GM13977 (cell line): Measurements from ENCODE around the gene RPAP2.

Experiments used
- DNase-seq: peaks from one replicate; pipeline ENCODE4 v3.0.0; 2012; ENCODE audit warnings: low spot score
- in situ Hi-C: fragments of 300-500 bp; cut with MboI; formaldehyde crosslinking; loops from one replicate; pipeline ENCODE4 v1.12.0; 2022; ENCODE audit warnings: low sequenced_read_pairs, low pct_unique_long_range_greater_than_20kb, mixed read lengths, inconsistent platforms; ENCODE audit not compliant: unreplicated experiment
- TF ChIP-seq, protein P1 (sequence below): IDR thresholded peaks from 2 replicates; pipeline ENCODE4 v1.5.1; 2012; ENCODE audit warnings: mild to moderate bottlenecking, control low read depth; ENCODE audit not compliant: insufficient read depth; ENCODE audit errors: extremely low read depth, missing control alignments

RPAP2 gene

GRCh38 chr1:92359986-92360385 is 61.1 kb downstream of the RPAP2 start:
- in situ Hi-C loops, result no loop called here
- DNase-seq, result no peak
- TF ChIP-seq, protein P1, sequence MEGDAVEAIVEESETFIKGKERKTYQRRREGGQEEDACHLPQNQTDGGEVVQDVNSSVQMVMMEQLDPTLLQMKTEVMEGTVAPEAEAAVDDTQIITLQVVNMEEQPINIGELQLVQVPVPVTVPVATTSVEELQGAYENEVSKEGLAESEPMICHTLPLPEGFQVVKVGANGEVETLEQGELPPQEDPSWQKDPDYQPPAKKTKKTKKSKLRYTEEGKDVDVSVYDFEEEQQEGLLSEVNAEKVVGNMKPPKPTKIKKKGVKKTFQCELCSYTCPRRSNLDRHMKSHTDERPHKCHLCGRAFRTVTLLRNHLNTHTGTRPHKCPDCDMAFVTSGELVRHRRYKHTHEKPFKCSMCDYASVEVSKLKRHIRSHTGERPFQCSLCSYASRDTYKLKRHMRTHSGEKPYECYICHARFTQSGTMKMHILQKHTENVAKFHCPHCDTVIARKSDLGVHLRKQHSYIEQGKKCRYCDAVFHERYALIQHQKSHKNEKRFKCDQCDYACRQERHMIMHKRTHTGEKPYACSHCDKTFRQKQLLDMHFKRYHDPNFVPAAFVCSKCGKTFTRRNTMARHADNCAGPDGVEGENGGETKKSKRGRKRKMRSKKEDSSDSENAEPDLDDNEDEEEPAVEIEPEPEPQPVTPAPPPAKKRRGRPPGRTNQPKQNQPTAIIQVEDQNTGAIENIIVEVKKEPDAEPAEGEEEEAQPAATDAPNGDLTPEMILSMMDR, result no peak

- in situ Hi-C loops, result no loop called here
- DNase-seq, result no peak
- TF ChIP-seq, protein P1, result no peak
Observed at GRCh38 chr1:92362970-92363369, 64.1 kb downstream of the RPAP2 start.

DNA sequence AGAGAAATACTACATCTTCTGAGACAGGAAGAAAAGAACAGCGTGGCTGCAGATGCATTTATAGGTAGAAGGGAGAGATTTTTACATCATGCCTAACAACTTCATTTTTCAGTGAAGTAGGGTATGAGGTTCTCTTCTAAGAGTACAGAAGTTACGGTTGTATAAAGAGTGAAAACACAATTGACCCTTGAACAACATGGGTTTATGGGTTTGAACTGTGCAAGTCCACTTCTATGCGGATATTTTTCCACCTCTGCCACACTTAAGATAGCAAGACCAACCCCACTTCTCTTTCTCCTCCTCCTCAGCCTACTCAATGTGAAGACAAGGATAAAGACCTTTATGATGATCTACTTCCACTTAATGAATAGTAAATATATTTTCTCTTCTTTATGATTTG is 64.5 kb downstream of the RPAP2 start:
- DNase-seq, result no peak
- in situ Hi-C loops, result no loop called here
- TF ChIP-seq, protein P1, result no peak

DNA sequence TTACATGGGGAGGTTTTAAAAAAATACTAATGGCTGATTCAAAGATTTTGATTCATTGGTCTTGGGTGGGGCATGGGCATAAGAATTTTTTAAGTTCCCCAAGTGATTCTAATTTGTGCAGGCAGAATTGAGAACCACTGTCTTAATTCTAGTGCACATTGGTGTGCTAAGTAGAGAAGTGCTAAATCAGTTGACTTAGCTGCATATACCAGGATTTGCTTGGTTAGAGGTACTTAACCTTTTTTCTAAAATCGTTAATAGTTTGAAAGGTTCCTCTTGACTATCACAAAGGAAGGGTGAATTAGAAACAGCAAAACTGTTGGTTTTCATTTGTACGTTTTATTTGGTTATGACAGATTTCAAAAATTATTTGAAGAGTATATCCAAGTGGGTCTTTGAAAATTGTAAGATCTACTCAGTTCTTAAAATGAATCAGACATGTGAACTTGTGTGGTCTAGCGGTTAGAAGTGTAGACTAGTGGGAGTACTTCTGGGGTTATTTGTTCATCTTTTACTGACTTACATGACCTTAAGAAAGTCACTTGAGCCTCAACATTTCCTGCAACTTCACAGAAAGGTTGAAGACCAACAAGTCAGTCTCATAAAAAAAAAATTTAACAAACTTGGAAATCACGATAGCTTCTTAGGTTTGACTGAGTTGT is 66.7 kb downstream of the RPAP2 start:
- in situ Hi-C loops, result no loop called here
- TF ChIP-seq, protein P1, result no peak

GRCh38 chr1:92366040-92366395 is 67.2 kb downstream of the RPAP2 start:
- TF ChIP-seq, protein P1, result no peak
- no peak for DNase-seq
- in situ Hi-C loops, result no loop called here

More for the DNA sequence above, 66.7 kb downstream of the RPAP2 start:
- DNase-seq, result no peak

DNA sequence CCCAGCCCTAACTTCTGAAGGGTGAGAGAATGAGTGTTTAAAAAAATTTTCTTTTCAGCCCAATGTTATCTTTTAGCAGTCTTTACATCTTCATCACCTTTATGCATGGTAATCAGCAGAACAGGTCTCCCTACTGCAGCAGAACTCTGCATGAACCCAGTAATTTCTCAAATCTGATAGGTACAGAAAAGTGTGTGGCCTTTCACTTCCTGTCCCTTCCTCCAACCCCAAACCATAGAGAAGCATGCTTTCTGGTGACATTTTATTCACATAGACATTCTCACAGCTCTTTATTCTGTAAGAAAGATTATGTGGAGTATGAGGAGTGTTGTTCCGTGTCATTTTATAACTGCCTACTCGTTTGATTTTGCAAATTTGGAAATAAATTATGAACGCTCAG is 68.6 kb downstream of the RPAP2 start:
- TF ChIP-seq, protein P1, result no peak
- in situ Hi-C loops, result no loop called here
- DNase-seq, result no peak
